ENCODE data around the gene PSMB7.
A peak's percentile ranks its signal among the peaks of the same experiment; 100 is the strongest.

PSMB7 gene

GRCh38 chr9:124415102-124415851 lies at the start of gene PSMB7:
Gene PSMB7, minus strand, starts transcription at chr9:124415442. Its CDS starts 17 bp downstream, at chr9:124415425.
- no peak for TF ChIP-seq SUZ12 (IDR thresholded peaks at IDR 0.05; ENCODE audit: extremely low read depth, insufficient read depth, insufficient read length)
- peak; percentile 82 for TF ChIP-seq YY1 (IDR thresholded peaks at IDR 0.05; ENCODE audit: insufficient read depth, insufficient read length)

GRCh38 chr9:124462739-124463138 lies 47.5 kb upstream of the PSMB7 start:
- Histone ChIP-seq H3K27me3 (ENCODE audit: insufficient read depth, insufficient read length) (no peaks in the 10 kb centered on the region), H3K9me3 (ENCODE audit: insufficient read depth, low read length) (no peaks in the 10 kb centered on the region), H3K36me3 (ENCODE audit: insufficient read depth, insufficient read length, low read length) (no peaks in the 10 kb centered on the region), H3K4me1 (ENCODE audit: insufficient read depth, insufficient read length) (no peaks in the 10 kb centered on the region), H3K4me3 (ENCODE audit: insufficient read length, low read depth) (no peak overlapping the region), H3K9ac (ENCODE audit: insufficient read length, low read depth) (no peak overlapping the region)
- DNase-seq (ENCODE audit: low read depth, low spot score) = no peak
- TF ChIP-seq ZNF274 (IDR thresholded peaks at IDR 0.05; ENCODE audit: low read depth, low read length) = no peak
- no peak for TF ChIP-seq SUZ12 (IDR thresholded peaks at IDR 0.05; ENCODE audit: extremely low read depth, insufficient read depth, insufficient read length)

More at GRCh38 chr9:124415102-124415851, at the start of gene PSMB7:
- Histone ChIP-seq H3K4me1 (ENCODE audit: insufficient read depth, insufficient read length) (peaks cover 6% of the 10 kb centered on the region), H3K36me3 (ENCODE audit: insufficient read depth, insufficient read length, low read length) (peaks cover 45% of the 10 kb centered on the region), H3K27me3 (ENCODE audit: insufficient read depth, insufficient read length) (no peaks in the 10 kb centered on the region), H3K4me3 (ENCODE audit: insufficient read length, low read depth) (peak within 1 kb of the TSS; percentile 87), H3K9me3 (ENCODE audit: insufficient read depth, low read length) (peaks cover 5% of the 10 kb centered on the region; the same call in 1 of the 2 replicates), H3K9ac (ENCODE audit: insufficient read length, low read depth) (peak within 1 kb of the TSS; percentile 89)
- peak; percentile 98 for DNase-seq (ENCODE audit: low read depth, low spot score)

- peaks cover 8% of the 10 kb centered on the region for H3K4me1 ChIP-seq (ENCODE audit: insufficient read depth, insufficient read length)
- no peaks in the 10 kb centered on the region for H3K27me3 ChIP-seq (ENCODE audit: insufficient read depth, insufficient read length)
- H3K4me3 ChIP-seq (ENCODE audit: insufficient read length, low read depth) = no peak overlapping the region
- H3K9ac ChIP-seq (ENCODE audit: insufficient read length, low read depth) = no peak overlapping the region
- TF ChIP-seq ZNF274 (IDR thresholded peaks at IDR 0.05; ENCODE audit: low read depth, low read length) (no peak), SUZ12 (IDR thresholded peaks at IDR 0.05; ENCODE audit: extremely low read depth, insufficient read depth, insufficient read length) (no peak), YY1 (IDR thresholded peaks at IDR 0.05; ENCODE audit: insufficient read depth, insufficient read length) (no peak)
- no peaks in the 10 kb centered on the region for H3K9me3 ChIP-seq (ENCODE audit: insufficient read depth, low read length)
- DNase-seq (ENCODE audit: low read depth, low spot score) = no peak
- H3K36me3 ChIP-seq (ENCODE audit: insufficient read depth, insufficient read length, low read length) = no peaks in the 10 kb centered on the region
Measured at GRCh38 chr9:124458441-124458840, 43.2 kb upstream of the PSMB7 start.

- TF ChIP-seq SUZ12 (IDR thresholded peaks at IDR 0.05; ENCODE audit: extremely low read depth, insufficient read depth, insufficient read length) (no peak), YY1 (IDR thresholded peaks at IDR 0.05; ENCODE audit: insufficient read depth, insufficient read length) (no peak)
- Histone ChIP-seq H3K9ac (ENCODE audit: insufficient read length, low read depth) (no peak overlapping the region), H3K4me1 (ENCODE audit: insufficient read depth, insufficient read length) (peaks cover 8% of the 10 kb centered on the region), H3K4me3 (ENCODE audit: insufficient read length, low read depth) (no peak overlapping the region), H3K36me3 (ENCODE audit: insufficient read depth, insufficient read length, low read length) (no peaks in the 10 kb centered on the region), H3K27me3 (ENCODE audit: insufficient read depth, insufficient read length) (peaks cover under 1% of the 10 kb centered on the region), H3K9me3 (ENCODE audit: insufficient read depth, low read length) (no peaks in the 10 kb centered on the region)
- DNase-seq (ENCODE audit: low read depth, low spot score) = no peak
Measured at GRCh38 chr9:124457887-124458431, 42.7 kb upstream of the PSMB7 start.

- Histone ChIP-seq H3K27me3 (ENCODE audit: insufficient read depth, insufficient read length) (peaks cover 7% of the 10 kb centered on the region), H3K4me3 (ENCODE audit: insufficient read length, low read depth) (no peak overlapping the region), H3K4me1 (ENCODE audit: insufficient read depth, insufficient read length) (peaks cover 8% of the 10 kb centered on the region), H3K9ac (ENCODE audit: insufficient read length, low read depth) (no peak overlapping the region), H3K9me3 (ENCODE audit: insufficient read depth, low read length) (no peaks in the 10 kb centered on the region), H3K36me3 (ENCODE audit: insufficient read depth, insufficient read length, low read length) (no peaks in the 10 kb centered on the region)
- DNase-seq (ENCODE audit: low read depth, low spot score) = no peak
- TF ChIP-seq YY1 (IDR thresholded peaks at IDR 0.05; ENCODE audit: insufficient read depth, insufficient read length) (no peak), ZNF274 (IDR thresholded peaks at IDR 0.05; ENCODE audit: low read depth, low read length) (no peak), SUZ12 (IDR thresholded peaks at IDR 0.05; ENCODE audit: extremely low read depth, insufficient read depth, insufficient read length) (no peak)
Measured at GRCh38 chr9:124457079-124457886, 42.0 kb upstream of the PSMB7 start.

GRCh38 chr9:124456341-124457078 lies 41.3 kb upstream of the PSMB7 start:
- H3K4me3 ChIP-seq (ENCODE audit: insufficient read length, low read depth) = no peak overlapping the region
- DNase-seq (ENCODE audit: low read depth, low spot score) = no peak
- TF ChIP-seq YY1 (IDR thresholded peaks at IDR 0.05; ENCODE audit: insufficient read depth, insufficient read length) (no peak), SUZ12 (IDR thresholded peaks at IDR 0.05; ENCODE audit: extremely low read depth, insufficient read depth, insufficient read length) (no peak), ZNF274 (IDR thresholded peaks at IDR 0.05; ENCODE audit: low read depth, low read length) (no peak)
- H3K36me3 ChIP-seq (ENCODE audit: insufficient read depth, insufficient read length, low read length) = no peaks in the 10 kb centered on the region
- peaks cover 10% of the 10 kb centered on the region for H3K27me3 ChIP-seq (ENCODE audit: insufficient read depth, insufficient read length)
- H3K4me1 ChIP-seq (ENCODE audit: insufficient read depth, insufficient read length) = peaks cover 8% of the 10 kb centered on the region
- no peak overlapping the region for H3K9ac ChIP-seq (ENCODE audit: insufficient read length, low read depth)
- H3K9me3 ChIP-seq (ENCODE audit: insufficient read depth, low read length) = no peaks in the 10 kb centered on the region
